Astrocyte (in vitro differentiated cells and primary cell): ENCODE measurements around the gene RGS10. TPM values are rescaled to one million over a fixed set of nuclear protein-coding genes. Genes with fewer than 3 reads are reported as not detected.

Source experiments
- DNase-seq: peaks from one replicate; pipeline ENCODE4 v3.0.0-alpha.2; 2010; ENCODE audit warnings: low read depth
- FAIRE-seq: peaks from 2 replicates; lab custom pipeline; 2011; peaks lifted over from hg19 to GRCh38; lab: Jason Lieb, UNC
- H2AFZ ChIP-seq: 2 replicates; pipeline ENCODE4 v1.6.0; 2012; ENCODE audit warnings: low read depth, low read length, inconsistent platforms
- H3K27ac ChIP-seq: 2 replicates; pipeline ENCODE4 v1.5.1; 2011; ENCODE audit warnings: low read depth, low read length, inconsistent platforms
- H3K27me3 ChIP-seq: 2 replicates; pipeline ENCODE4 v1.6.0; 2011; ENCODE audit warnings: low read length, inconsistent platforms; ENCODE audit not compliant: insufficient read depth
- H3K36me3 ChIP-seq: 2 replicates; pipeline ENCODE4 v1.5.1; 2011; ENCODE audit warnings: low read length, inconsistent platforms; ENCODE audit not compliant: insufficient read depth
- H3K4me1 ChIP-seq: 2 replicates; pipeline ENCODE4 v1.5.1; 2011; ENCODE audit warnings: low read length, inconsistent platforms; ENCODE audit not compliant: insufficient read depth
- H3K4me2 ChIP-seq: 2 replicates; pipeline ENCODE4 v1.6.0; 2012; ENCODE audit warnings: low read length, inconsistent platforms
- H3K4me3 ChIP-seq: 2 replicates; pipeline ENCODE4 v1.5.1; 2011; ENCODE audit warnings: low read depth, mild to moderate bottlenecking, low read length, inconsistent platforms; ENCODE audit not compliant: insufficient read depth
- H3K79me2 ChIP-seq: 2 replicates; pipeline ENCODE4 v1.6.0; 2012; ENCODE audit warnings: mild to moderate bottlenecking, low read length, inconsistent platforms; ENCODE audit not compliant: insufficient read depth
- H3K9ac ChIP-seq: 2 replicates; pipeline ENCODE4 v1.6.0; 2012; ENCODE audit warnings: mild to moderate bottlenecking, low read length, inconsistent platforms
- H3K9me3 ChIP-seq: 2 replicates; pipeline ENCODE4 v1.5.1; 2012; ENCODE audit warnings: low read depth, mild to moderate bottlenecking, low read length, inconsistent platforms; ENCODE audit not compliant: insufficient read depth
- H4K20me1 ChIP-seq: 2 replicates; pipeline ENCODE4 v1.6.0; 2012; ENCODE audit warnings: low read length, inconsistent platforms; ENCODE audit not compliant: insufficient read depth
- H3K27ac Mint-ChIP-seq: one replicate; pipeline ENCODE4 v1.8.0; 2021; ENCODE audit warnings: mild to moderate bottlenecking, mixed read lengths; ENCODE audit not compliant: unreplicated experiment
- H3K27me3 Mint-ChIP-seq: one replicate; pipeline ENCODE4 v1.8.0; 2021; ENCODE audit warnings: low read depth, mixed read lengths; ENCODE audit not compliant: unreplicated experiment
- H3K36me3 Mint-ChIP-seq: one replicate; pipeline ENCODE4 v1.8.0; 2021; ENCODE audit warnings: low read depth, mixed read lengths; ENCODE audit not compliant: unreplicated experiment
- H3K4me1 Mint-ChIP-seq: one replicate; pipeline ENCODE4 v1.8.0; 2021; ENCODE audit warnings: low read depth, mixed read lengths; ENCODE audit not compliant: unreplicated experiment
- H3K4me3 Mint-ChIP-seq: one replicate; pipeline ENCODE4 v1.8.0; 2021; ENCODE audit warnings: mild to moderate bottlenecking, moderate library complexity, mixed read lengths; ENCODE audit not compliant: unreplicated experiment
- H3K9me3 Mint-ChIP-seq: one replicate; pipeline ENCODE4 v1.8.0; 2021; ENCODE audit warnings: mild to moderate bottlenecking, mixed read lengths; ENCODE audit not compliant: unreplicated experiment
- EZH2 ChIP-seq: IDR thresholded peaks from 2 replicates; pipeline ENCODE4 v1.6.1; 2012; ENCODE audit warnings: mild to moderate bottlenecking, low read length, inconsistent platforms; ENCODE audit not compliant: insufficient read depth
- total RNA-seq: library from RNA; stranded (reverse); gene quantifications from 2 replicates; pipeline ENCODE4 v1.2.1, GENCODE V29; 2021
- TF ChIP-seq, protein P1 (sequence below): IDR thresholded peaks from 2 replicates; pipeline ENCODE4 v1.5.1; 2011; ENCODE audit warnings: low read depth, mild to moderate bottlenecking, inconsistent platforms, low read length, moderate library complexity; ENCODE audit not compliant: insufficient read depth

The RGS10 gene
- total RNA-seq, 1 donor from 2014 or later: 40.1 TPM

DNA sequence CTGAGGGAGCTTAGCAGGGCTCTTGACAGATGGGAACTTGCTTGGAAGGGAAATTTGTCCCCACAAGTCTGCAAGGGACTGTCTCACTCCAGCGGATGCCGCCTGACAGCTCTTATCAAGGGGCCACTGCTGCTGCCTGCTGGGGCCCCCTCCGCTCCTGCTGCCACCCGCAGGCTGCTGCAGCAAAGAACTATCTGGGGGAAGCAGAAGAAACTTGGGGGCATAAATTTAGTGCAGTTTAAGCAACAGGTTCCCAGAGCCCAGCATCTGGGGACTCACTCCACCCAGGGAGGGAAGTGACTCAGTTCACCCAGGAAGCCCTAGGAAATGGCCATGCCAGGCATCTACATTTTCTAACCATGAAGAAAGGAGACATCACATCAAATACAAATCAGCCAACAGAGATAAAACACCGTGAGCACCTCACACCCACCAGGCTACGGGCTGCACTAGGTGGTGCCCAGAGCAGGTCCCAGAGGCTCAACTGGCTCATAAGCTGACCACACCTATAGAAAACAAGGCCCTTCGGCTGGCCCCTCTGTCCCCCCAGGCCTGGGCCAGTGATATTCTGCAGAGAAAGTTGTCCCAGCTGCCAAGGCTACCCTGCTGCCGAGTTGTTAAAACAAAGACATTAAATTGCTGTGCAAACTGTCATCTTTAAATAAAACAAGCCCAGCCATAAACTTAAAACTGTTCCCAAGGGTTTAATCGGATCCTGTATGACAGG, 3.7 kb downstream of the RGS10 start:
- Histone ChIP-seq H3K79me2 (peaks cover 68% of the 10 kb centered on the region), H3K4me3 (no peak overlapping the region), H3K9me3 (no peaks in the 10 kb centered on the region), H3K27me3 (no peaks in the 10 kb centered on the region), H4K20me1 (peaks cover 64% of the 10 kb centered on the region), H3K9ac (peak overlapping the region; percentile 1), H3K4me2 (peak overlapping the region; percentile 53), H3K36me3 (no peaks in the 10 kb centered on the region), H3K27ac (no peak overlapping the region), H3K4me1 (peaks cover 35% of the 10 kb centered on the region), H2AFZ (no peak overlapping the region)
- TF ChIP-seq, protein P1, sequence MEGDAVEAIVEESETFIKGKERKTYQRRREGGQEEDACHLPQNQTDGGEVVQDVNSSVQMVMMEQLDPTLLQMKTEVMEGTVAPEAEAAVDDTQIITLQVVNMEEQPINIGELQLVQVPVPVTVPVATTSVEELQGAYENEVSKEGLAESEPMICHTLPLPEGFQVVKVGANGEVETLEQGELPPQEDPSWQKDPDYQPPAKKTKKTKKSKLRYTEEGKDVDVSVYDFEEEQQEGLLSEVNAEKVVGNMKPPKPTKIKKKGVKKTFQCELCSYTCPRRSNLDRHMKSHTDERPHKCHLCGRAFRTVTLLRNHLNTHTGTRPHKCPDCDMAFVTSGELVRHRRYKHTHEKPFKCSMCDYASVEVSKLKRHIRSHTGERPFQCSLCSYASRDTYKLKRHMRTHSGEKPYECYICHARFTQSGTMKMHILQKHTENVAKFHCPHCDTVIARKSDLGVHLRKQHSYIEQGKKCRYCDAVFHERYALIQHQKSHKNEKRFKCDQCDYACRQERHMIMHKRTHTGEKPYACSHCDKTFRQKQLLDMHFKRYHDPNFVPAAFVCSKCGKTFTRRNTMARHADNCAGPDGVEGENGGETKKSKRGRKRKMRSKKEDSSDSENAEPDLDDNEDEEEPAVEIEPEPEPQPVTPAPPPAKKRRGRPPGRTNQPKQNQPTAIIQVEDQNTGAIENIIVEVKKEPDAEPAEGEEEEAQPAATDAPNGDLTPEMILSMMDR: no peak
- TF ChIP-seq EZH2: no peak
- H3K4me1 Mint-ChIP-seq: peaks cover 19% of the 10 kb centered on the region
- no peak for FAIRE-seq
- H3K27ac Mint-ChIP-seq: no peak overlapping the region
- peaks cover 2% of the 10 kb centered on the region for H3K27me3 Mint-ChIP-seq
- H3K4me3 Mint-ChIP-seq: no peak overlapping the region
- no peak for DNase-seq
- no peaks in the 10 kb centered on the region for H3K9me3 Mint-ChIP-seq
- peaks cover 2% of the 10 kb centered on the region for H3K36me3 Mint-ChIP-seq

DNA sequence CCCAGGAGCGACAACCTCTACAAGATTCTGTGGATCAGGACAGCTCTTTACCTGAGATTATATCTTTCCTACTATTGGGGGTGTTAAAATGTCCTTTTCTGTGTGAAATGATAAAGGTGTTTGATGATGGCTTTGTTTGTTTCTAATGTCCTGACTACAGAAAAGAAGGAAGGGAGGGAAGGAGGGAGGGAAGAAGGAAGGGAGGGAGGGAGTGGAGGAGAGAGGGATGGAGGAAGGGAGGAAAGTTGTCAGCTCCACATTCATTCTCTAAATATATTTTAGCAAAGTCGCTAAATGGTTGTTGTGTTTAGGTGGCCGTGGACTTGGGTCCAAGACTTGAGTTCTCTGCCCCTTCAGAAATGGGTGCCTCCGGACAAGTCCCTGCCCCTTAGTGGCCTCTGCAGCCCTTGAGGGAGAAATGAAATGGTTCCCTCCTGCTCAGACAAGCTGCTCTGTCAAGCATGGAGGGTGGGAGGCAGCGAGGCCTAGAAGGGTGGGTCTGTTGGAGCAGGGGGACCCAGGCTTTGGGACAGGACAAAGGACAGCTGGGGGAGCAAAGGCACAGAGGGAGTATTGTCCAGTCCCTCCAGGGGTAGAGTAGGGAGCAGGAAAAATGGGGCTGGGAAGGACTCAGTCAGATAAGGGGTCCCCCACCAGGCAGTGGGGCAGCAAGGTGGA, 4.4 kb downstream of the RGS10 start:
- peak overlapping the region; percentile 1 for H3K9ac ChIP-seq
- FAIRE-seq: no peak
- H3K9me3 Mint-ChIP-seq: no peaks in the 10 kb centered on the region

More for the DNA sequence above, 4.4 kb downstream of the RGS10 start:
- Histone ChIP-seq H3K79me2 (peaks cover 75% of the 10 kb centered on the region), H3K36me3 (no peaks in the 10 kb centered on the region), H3K27me3 (no peaks in the 10 kb centered on the region), H3K27ac (no peak overlapping the region), H3K4me1 (peaks cover 33% of the 10 kb centered on the region), H3K4me3 (no peak overlapping the region), H3K9me3 (no peaks in the 10 kb centered on the region), H4K20me1 (peaks cover 69% of the 10 kb centered on the region), H2AFZ (no peak overlapping the region), H3K4me2 (peak overlapping the region; percentile 53)
- H3K4me1 Mint-ChIP-seq: peaks cover 22% of the 10 kb centered on the region
- peaks cover 2% of the 10 kb centered on the region for H3K36me3 Mint-ChIP-seq
- no peak for DNase-seq
- peaks cover 2% of the 10 kb centered on the region for H3K27me3 Mint-ChIP-seq
- H3K4me3 Mint-ChIP-seq: no peak overlapping the region
- H3K27ac Mint-ChIP-seq: no peak overlapping the region
- no peak for TF ChIP-seq EZH2
- TF ChIP-seq, protein P1: no peak
